Measurements from ENCODE around the gene TBL1X.

DNA sequence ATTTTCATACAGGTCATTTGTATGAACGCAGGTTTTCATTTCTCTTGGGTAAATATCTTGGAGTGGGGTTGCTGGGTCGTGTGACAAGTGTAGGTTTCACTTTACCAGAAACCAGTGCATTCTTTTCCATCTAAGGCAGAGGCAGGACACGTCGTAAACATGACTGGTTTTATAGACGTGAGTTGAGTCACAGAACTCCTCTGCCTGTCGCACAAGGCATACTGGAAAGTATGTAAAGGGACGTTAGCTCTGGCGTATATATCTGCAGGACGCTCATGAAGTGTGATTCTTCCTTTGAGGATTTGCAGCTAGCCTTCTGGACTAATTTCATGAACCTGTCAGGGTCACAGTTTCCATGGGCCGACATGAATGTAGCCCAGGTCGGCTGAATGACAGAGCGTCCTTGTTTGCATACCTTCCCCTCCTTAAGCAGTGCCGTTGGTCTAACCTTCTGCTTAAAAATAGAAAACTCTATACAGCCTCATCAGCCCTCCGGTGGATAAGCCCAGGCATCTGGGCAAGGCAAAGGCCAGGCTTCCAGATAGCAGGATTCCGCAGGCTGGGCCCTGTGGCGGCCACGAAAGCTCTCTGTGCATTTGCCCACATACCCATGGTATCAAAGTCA, 194.8 kb downstream of the TBL1X start:
- TF ChIP-seq, protein P1, sequence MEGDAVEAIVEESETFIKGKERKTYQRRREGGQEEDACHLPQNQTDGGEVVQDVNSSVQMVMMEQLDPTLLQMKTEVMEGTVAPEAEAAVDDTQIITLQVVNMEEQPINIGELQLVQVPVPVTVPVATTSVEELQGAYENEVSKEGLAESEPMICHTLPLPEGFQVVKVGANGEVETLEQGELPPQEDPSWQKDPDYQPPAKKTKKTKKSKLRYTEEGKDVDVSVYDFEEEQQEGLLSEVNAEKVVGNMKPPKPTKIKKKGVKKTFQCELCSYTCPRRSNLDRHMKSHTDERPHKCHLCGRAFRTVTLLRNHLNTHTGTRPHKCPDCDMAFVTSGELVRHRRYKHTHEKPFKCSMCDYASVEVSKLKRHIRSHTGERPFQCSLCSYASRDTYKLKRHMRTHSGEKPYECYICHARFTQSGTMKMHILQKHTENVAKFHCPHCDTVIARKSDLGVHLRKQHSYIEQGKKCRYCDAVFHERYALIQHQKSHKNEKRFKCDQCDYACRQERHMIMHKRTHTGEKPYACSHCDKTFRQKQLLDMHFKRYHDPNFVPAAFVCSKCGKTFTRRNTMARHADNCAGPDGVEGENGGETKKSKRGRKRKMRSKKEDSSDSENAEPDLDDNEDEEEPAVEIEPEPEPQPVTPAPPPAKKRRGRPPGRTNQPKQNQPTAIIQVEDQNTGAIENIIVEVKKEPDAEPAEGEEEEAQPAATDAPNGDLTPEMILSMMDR (IDR thresholded peaks at IDR 0.05; ENCODE audit: control extremely low read depth in 1 of 3, insufficient read depth in 1 of 3, low read depth in 1 of 3, low read length in 3 of 3) = no peak
- no peak for TF ChIP-seq SP2 (IDR thresholded peaks at IDR 0.05; ENCODE audit: low read length)
- TF ChIP-seq EP300 (IDR thresholded peaks at IDR 0.05; ENCODE audit: borderline replicate concordance in 1 of 2, low read depth in 2 of 2, low read length in 2 of 2) = no peak
- TF ChIP-seq KDM1A (IDR thresholded peaks at IDR 0.05; ENCODE audit: borderline replicate concordance, low read length) = no peak
- TF ChIP-seq CBX8 (IDR thresholded peaks at IDR 0.05; ENCODE audit: borderline replicate concordance, low read depth, low read length) = no peak
- TF ChIP-seq POLR2AphosphoS5 (IDR thresholded peaks at IDR 0.05; ENCODE audit: low read depth, low read length) = no peak
- no peak for TF ChIP-seq RBBP5 (IDR thresholded peaks at IDR 0.05; ENCODE audit: borderline replicate concordance, low read depth, low read length)

Measured in H1 (cell line).